ENCODE results near the gene PPHLN1. TPM values are rescaled to one million over a fixed set of nuclear protein-coding genes. Genes with fewer than 3 reads are reported as not detected.

Gene PPHLN1
- total RNA-seq, 2 donors from 2014 or later: 24.6 to 37.5 TPM

GRCh38 chr12:42410340-42410739, 84.4 kb downstream of the PPHLN1 start:
- DNase-seq (no peak), ATAC-seq (no peak)
- intact Hi-C loops (cut with DNase I): no loop called here

- ATAC-seq: no peak
- DNase-seq: no peak
- intact Hi-C loops (cut with DNase I): no loop called here
Observed at GRCh38 chr12:42420395-42420794, 94.4 kb downstream of the PPHLN1 start.

- no peak for DNase-seq
- intact Hi-C loops (cut with DNase I): no loop called here
- peak; percentile 86 to 93 for ATAC-seq
Observed at GRCh38 chr12:42421844-42422779, 96.1 kb downstream of the PPHLN1 start.

- intact Hi-C loops (cut with DNase I): no loop called here
- no peak for DNase-seq
- no peak for ATAC-seq
Observed at GRCh38 chr12:42422785-42423184, 96.8 kb downstream of the PPHLN1 start.

GRCh38 chr12:42426746-42427145, 100.8 kb downstream of the PPHLN1 start:
- intact Hi-C loops (cut with DNase I): loop anchor here in 1 of 2 donors (5.0 kb wide), 1 partner anchor 51 kb away; no protein-coding TSS in a partner anchor
- ATAC-seq (no peak), DNase-seq (no peak)

- no peak for ATAC-seq
- intact Hi-C loops (cut with DNase I): loop anchor here in 1 of 2 donors (5.0 kb wide), 1 partner anchor 48 kb away; no protein-coding TSS in a partner anchor
- no peak for DNase-seq
Observed at GRCh38 chr12:42428850-42429249, 102.9 kb downstream of the PPHLN1 start.

- intact Hi-C loops (cut with DNase I): no loop called here
- no peak for DNase-seq
- no peak for ATAC-seq
Observed at GRCh38 chr12:42432517-42433140, 106.7 kb downstream of the PPHLN1 start.

GRCh38 chr12:42440608-42441007, 114.6 kb downstream of the PPHLN1 start:
- ATAC-seq (no peak), DNase-seq (no peak)
- intact Hi-C loops (cut with DNase I): no loop called here

GRCh38 chr12:42442311-42442759, 116.4 kb downstream of the PPHLN1 start:
- intact Hi-C loops (cut with DNase I): no loop called here
- no peak for DNase-seq
- no peak for ATAC-seq

- no peak for DNase-seq
- no peak for ATAC-seq
- intact Hi-C loops (cut with DNase I): no loop called here
Observed at GRCh38 chr12:42442888-42443287, 116.9 kb downstream of the PPHLN1 start.

GRCh38 chr12:42444192-42444943, 118.4 kb downstream of the PPHLN1 start:
- DNase-seq (no peak), ATAC-seq (no peak)
- intact Hi-C loops (cut with DNase I): no loop called here

GRCh38 chr12:42445891-42446290, 119.9 kb downstream of the PPHLN1 start:
- no peak for ATAC-seq
- intact Hi-C loops (cut with DNase I): no loop called here
- no peak for DNase-seq

GRCh38 chr12:42446761-42447160, 120.8 kb downstream of the PPHLN1 start:
- ATAC-seq (peak in 1 of 2 donors; percentile 43), DNase-seq (no peak)

GRCh38 chr12:42447371-42447786, 121.4 kb downstream of the PPHLN1 start:
- intact Hi-C loops (cut with DNase I): no loop called here
- DNase-seq: no peak
- ATAC-seq: peak in 1 of 2 donors; percentile 28

More at GRCh38 chr12:42446761-42447160, 120.8 kb downstream of the PPHLN1 start:
- intact Hi-C loops (cut with DNase I): no loop called here

- DNase-seq: no peak
- intact Hi-C loops (cut with DNase I): no loop called here
- ATAC-seq: no peak
Observed at GRCh38 chr12:42448841-42449240, 122.9 kb downstream of the PPHLN1 start.

GRCh38 chr12:42450248-42450647, 124.3 kb downstream of the PPHLN1 start:
- DNase-seq (no peak), ATAC-seq (peak in 1 of 2 donors; percentile 14)
- intact Hi-C loops (cut with DNase I): no loop called here

- intact Hi-C loops (cut with DNase I): no loop called here
- DNase-seq: no peak
- ATAC-seq: no peak
Observed at GRCh38 chr12:42458575-42458974, 132.6 kb downstream of the PPHLN1 start.

- intact Hi-C loops (cut with DNase I): no loop called here
- DNase-seq (no peak), ATAC-seq (no peak)
Observed at GRCh38 chr12:42459336-42459847, 133.4 kb downstream of the PPHLN1 start.

- ATAC-seq (no peak), DNase-seq (no peak)
- intact Hi-C loops (cut with DNase I): no loop called here
Observed at GRCh38 chr12:42462486-42462885, 136.5 kb downstream of the PPHLN1 start.
